Lung (tissue), 12 donors: ENCODE results near the gene IRAK3. TPM values are rescaled to one million over a fixed set of nuclear protein-coding genes. Genes with fewer than 3 reads are reported as not detected.
A peak's percentile ranks its signal among the peaks of the same experiment; 100 is the strongest.
"Not testable (repeated sequence)": the region's sequence is repeated elsewhere in the genome, so short reads cannot be mapped to it uniquely, and the experiment has no call there.

ENCODE experiments used
- ATAC-seq: fragments of 200-7000 bp; cut with Tn5 transposase; one replicate; pipeline ENCODE4 v1.9.1; 2020; ENCODE audit warnings: moderate number of reproducible peaks; ENCODE audit not compliant: insufficient read depth, low FRiP score
- DNase-seq, 3 donors: peaks; one replicate each; pipeline ENCODE4 v3.0.0-alpha.2; 2013 to 2017
- H3K27ac ChIP-seq, 2 donors: one replicate each; pipeline ENCODE4 v1.5.1; 2013; ENCODE audit warnings: mild to moderate bottlenecking in 2 of 2, moderate library complexity in 2 of 2, control low read depth in 1 of 2, inconsistent platforms in 1 of 2, low read depth in 1 of 2, low read length in 1 of 2
- H3K27me3 ChIP-seq, 3 donors: one replicate each; pipeline ENCODE4 v1.5.1; 2013; ENCODE audit warnings: low read length in 2 of 3; ENCODE audit not compliant: control insufficient read depth in 3 of 3, insufficient read depth in 3 of 3
- H3K36me3 ChIP-seq, 4 donors: one replicate each; pipeline ENCODE4 v1.5.1; 2013; ENCODE audit warnings: low read length in 4 of 4, mild to moderate bottlenecking in 1 of 4, moderate library complexity in 1 of 4; ENCODE audit not compliant: control insufficient read depth in 4 of 4, insufficient read depth in 4 of 4
- H3K4me1 ChIP-seq, 5 donors: one replicate each; pipeline ENCODE4 v1.5.1; 2013; ENCODE audit warnings: low read length in 5 of 5, mild to moderate bottlenecking in 2 of 5, moderate library complexity in 1 of 5; ENCODE audit not compliant: control insufficient read depth in 5 of 5, insufficient read depth in 5 of 5
- H3K4me3 ChIP-seq: one replicate; pipeline ENCODE4 v1.5.1; 2013; ENCODE audit warnings: mild to moderate bottlenecking, control low read depth, moderate library complexity
- H3K9ac ChIP-seq, 2 donors: one replicate each; pipeline ENCODE4 v1.5.1; 2013; ENCODE audit warnings: low read length in 2 of 2, control low read depth in 1 of 2; ENCODE audit not compliant: insufficient read depth in 1 of 2
- H3K9me3 ChIP-seq, 4 donors: one replicate each; pipeline ENCODE4 v1.5.1; 2013; ENCODE audit warnings: low read length in 3 of 4, mild to moderate bottlenecking in 1 of 4, moderate library complexity in 1 of 4; ENCODE audit not compliant: control insufficient read depth in 4 of 4, insufficient read depth in 3 of 4
- CTCF ChIP-seq: IDR thresholded peaks from 2 replicates; pipeline ENCODE4 v1.5.1; 2012; ENCODE audit warnings: mild to moderate bottlenecking; ENCODE audit errors: control extremely low read depth, extremely low read depth
- WGBS, 2 donors: extraction: QIAGEN DNeasy Blood & Tissue Kit; methylation state at CpG; one replicate each; pipeline ENCODE4 v1.1.7; 2013; 5-methylcytosine and 5-hydroxymethylcytosine counted together
- polyA plus RNA-seq, 2 donors: library from polyadenylated mRNA; stranded (reverse); fragments of 200-250 nt; gene quantifications; one replicate each; pipeline ENCODE4 v1.2.1, GENCODE V29; 2013
- total RNA-seq, 2 donors: library from RNA; depleted of rRNA in 1 of 2; stranded (reverse); fragments of >200 nt in 1 of 2; gene quantifications; one replicate each; pipeline ENCODE4 v1.2.1, GENCODE V29; 2014 to 2021
- donor health status: control.
- donor health status: control.
- donor health status: Bipolar disorder and iron deficiency.
- donor health status: healthy.
- donor health status: DM: yes; HTN: yes; CAD: no.

IRAK3 gene
- total and polyA plus RNA-seq, 4 donors = 7.8 to 77.2 (median 51.2) TPM

- Histone ChIP-seq H3K9ac (peak within 1 kb of the TSS; percentile 71 to 88), H3K4me1 (peaks cover 0 to 11% (median 4%) of the 10 kb centered on the region in 5 donors), H3K4me3 (peak within 1 kb of the TSS; percentile 94), H3K9me3 (no peaks in the 10 kb centered on the region), H3K27ac (peak within 1 kb of the TSS; percentile 60 to 93), H3K36me3 (no peaks in the 10 kb centered on the region), H3K27me3 (peaks cover 0 to 2% (median 0%) of the 10 kb centered on the region in 3 donors)
- ATAC-seq (peak; percentile 100), DNase-seq (peak; percentile 98 to 99 (median 98))
- no peak for TF ChIP-seq CTCF
- WGBS, 2 donors = 1% methylated on average over 44 to 45 of the region's 45 CpGs
Observed at GRCh38 chr12:66301944-66302826, 113.2 kb downstream of the IRAK3 start, which contains the start of gene HELB. Gene HELB (plus strand): TSS chr12:66302493. CDS start chr12:66302604, 111 bp downstream.

- H3K4me3 ChIP-seq = peak overlapping the region; percentile 94
- H3K27ac ChIP-seq = peak overlapping the region; percentile 60 to 93
- H3K27me3 ChIP-seq = peaks cover 0 to 2% (median 0%) of the 10 kb centered on the region in 3 donors
- H3K9me3 ChIP-seq = no peaks in the 10 kb centered on the region
- H3K9ac ChIP-seq = peak overlapping the region in 1 of 2 donors; percentile 84
- 7% methylated on average over 6 of the region's 6 CpGs for WGBS, 2 donors
- peaks cover 0 to 11% (median 4%) of the 10 kb centered on the region in 5 donors for H3K4me1 ChIP-seq
- ATAC-seq (no peak), DNase-seq (no peak)
- H3K36me3 ChIP-seq = no peaks in the 10 kb centered on the region
- no peak for TF ChIP-seq CTCF
Observed at GRCh38 chr12:66302827-66303169, 113.8 kb downstream of the IRAK3 start.

- H3K4me1 ChIP-seq = peaks cover 0 to 11% (median 4%) of the 10 kb centered on the region in 5 donors
- H3K9me3 ChIP-seq, H3K27ac ChIP-seq, ATAC-seq, DNase-seq, H3K36me3 ChIP-seq, H3K4me3 ChIP-seq, H3K27me3 ChIP-seq, H3K9ac ChIP-seq: not testable (repeated sequence)
- 71 to 77% methylated on average over 14 of the region's 14 CpGs for WGBS, 2 donors
Observed at GRCh38 chr12:66303316-66303804, 114.3 kb downstream of the IRAK3 start.

Other genes with a start within 250 kb of the IRAK3 start
- gene LLPH, start 58.5 kb upstream of the IRAK3 start, total RNA-seq = 10 to 100 TPM in 1 of 2 donors, 1 to 10 TPM in 1; 7.9 to 18.0 TPM
- 10 to 100 TPM; 14.4 to 25.9 TPM for gene LLPH, start 58.5 kb upstream of the IRAK3 start, polyA plus RNA-seq
- gene TMBIM4, start 19.2 kb upstream of the IRAK3 start, total RNA-seq = 100 to 1,000 TPM; 124 to 144 TPM
- 100 to 1,000 TPM; 194 to 236 TPM for gene TMBIM4, start 19.2 kb upstream of the IRAK3 start, polyA plus RNA-seq
- gene HELB, start 113.3 kb downstream of the IRAK3 start, total RNA-seq = 10 to 100 TPM in 1 of 2 donors, 1 to 10 TPM in 1; 3.2 to 16.4 TPM
- gene HELB, start 113.3 kb downstream of the IRAK3 start, polyA plus RNA-seq = 1 to 10 TPM in 1 of 2 donors, under 1 TPM in 1; 0.63 to 1.8 TPM